B cell (primary cell): ENCODE data around the gene BYSL. TPM values are rescaled to one million over a fixed set of nuclear protein-coding genes. Genes with fewer than 3 reads are reported as not detected.

ENCODE experiments used
- ATAC-seq: fragments of 200-7000 bp; cut with Tn5 transposase; one replicate; pipeline ENCODE4 v1.10.0; 2021; ENCODE audit warnings: low read depth, mild to moderate bottlenecking, moderate number of reproducible peaks, moderate library complexity
- CTCF ChIA-PET: fragments of 350-600 bp; sonication (Branson Sonifier 250); formaldehyde crosslinking; loops from one replicate; lab custom pipeline; 2021; ENCODE audit warnings: antibody characterized with exemption, inconsistent platforms; lab: Charles Lee
- POLR2A ChIA-PET: fragments of 350-600 bp; sonication (Branson Sonifier 250); formaldehyde crosslinking; loops from one replicate; lab custom pipeline; 2021; ENCODE audit warnings: antibody characterized with exemption; lab: Charles Lee
- DNase-seq: peaks from one replicate; pipeline ENCODE4 v3.0.0; 2013
- H2AFZ ChIP-seq: 2 replicates; pipeline ENCODE4 v1.6.1; 2012; ENCODE audit warnings: mild to moderate bottlenecking, low read depth, low read length; ENCODE audit not compliant: insufficient read depth, poor library complexity, severe bottlenecking
- H3K27ac ChIP-seq, 2 donors: 1 replicate in 1 of 2; 2 replicates in 1 of 2; pipeline ENCODE4 v1.5.1; 2012 to 2013; ENCODE audit warnings: low read length in 2 of 2, mild to moderate bottlenecking in 2 of 2, moderate library complexity in 1 of 2
- H3K27me3 ChIP-seq, 4 experiments: fragments of 200-600 bp in 1 of 4; sonication (generic) in 1 of 4; replicated peaks in 1 of 4; 1 replicate in 2 of 4; 2 replicates in 2 of 4; pipeline versions ENCODE4 v1.6.1 to v1.7.0; 2013 to 2016; ENCODE audit warnings: low read length in 3 of 4, mild to moderate bottlenecking in 2 of 4, mixed read lengths in 1 of 4, moderate library complexity in 1 of 4; ENCODE audit not compliant: insufficient read depth in 4 of 4, control insufficient read depth in 3 of 4; ENCODE audit errors: control extremely low read depth in 1 of 4
- H3K36me3 ChIP-seq, 2 experiments: replicated peaks in 1 of 2; 1 replicate in 1 of 2; 2 replicates in 1 of 2; pipeline versions ENCODE4 v1.6.1 to v1.7.1; 2013; ENCODE audit warnings: low read length in 1 of 2; ENCODE audit not compliant: insufficient read depth in 2 of 2, control insufficient read depth in 1 of 2; ENCODE audit errors: control extremely low read depth in 1 of 2, extremely low read depth in 1 of 2
- H3K4me1 ChIP-seq, 2 donors: fragments of 200-600 bp in 1 of 2; sonication (generic) in 1 of 2; 1 replicate in 1 of 2; 2 replicates in 1 of 2; pipeline versions ENCODE4 v1.5.1 to v1.6.1; 2013 to 2017; ENCODE audit warnings: low read length in 2 of 2; ENCODE audit not compliant: control insufficient read depth in 2 of 2, insufficient read depth in 2 of 2
- H3K4me2 ChIP-seq: replicated peaks from 2 replicates; pipeline ENCODE3; 2012; ENCODE audit warnings: mild to moderate bottlenecking, low read depth, low read length; ENCODE audit not compliant: poor library complexity, severe bottlenecking
- H3K4me3 ChIP-seq, 5 experiments: fragments of 200-600 bp in 1 of 5; sonication (generic) in 1 of 5; 1 replicate in 3 of 5; 2 replicates in 2 of 5; pipeline versions ENCODE4 v1.5.1 to v1.7.0; 2011 to 2016; ENCODE audit warnings: low read length in 4 of 5, mild to moderate bottlenecking in 4 of 5, low read depth in 2 of 5, control low read depth in 1 of 5, moderate library complexity in 1 of 5; ENCODE audit not compliant: insufficient read depth in 1 of 5; ENCODE audit errors: control extremely low read depth in 1 of 5, extremely low read depth in 1 of 5
- H3K79me2 ChIP-seq: fragments of 200-600 bp; sonication (generic); one replicate; pipeline ENCODE4 v1.6.0; 2016; ENCODE audit warnings: low read length; ENCODE audit not compliant: control insufficient read depth, insufficient read depth
- H3K9ac ChIP-seq: fragments of 200-600 bp; sonication (generic); 2 replicates; pipeline ENCODE4 v1.6.1; 2017; ENCODE audit warnings: mild to moderate bottlenecking, low read length, moderate library complexity
- H3K9me3 ChIP-seq, 3 donors: one replicate each; pipeline versions ENCODE4 v1.6.1 to v1.7.1; 2013; ENCODE audit warnings: low read length in 2 of 3; ENCODE audit not compliant: control insufficient read depth in 2 of 3, insufficient read depth in 1 of 3; ENCODE audit errors: control extremely low read depth in 1 of 3
- H4K20me1 ChIP-seq: 2 replicates; pipeline ENCODE4 v1.6.0; 2012; ENCODE audit warnings: mild to moderate bottlenecking, low read length; ENCODE audit not compliant: insufficient read depth, control insufficient read depth, poor library complexity, severe bottlenecking
- H3K27ac Mint-ChIP-seq: one replicate; pipeline ENCODE4 v1.8.0; 2021; ENCODE audit warnings: mixed read lengths
- H3K27me3 Mint-ChIP-seq: one replicate; pipeline ENCODE4 v1.8.0; 2021; ENCODE audit warnings: mixed read lengths
- H3K4me1 Mint-ChIP-seq: one replicate; pipeline ENCODE4 v1.8.0; 2021; ENCODE audit warnings: mixed read lengths
- H3K4me3 Mint-ChIP-seq: one replicate; pipeline ENCODE4 v1.8.0; 2021; ENCODE audit warnings: mixed read lengths
- H3K9me3 Mint-ChIP-seq: one replicate; pipeline ENCODE4 v1.8.0; 2022; ENCODE audit warnings: mixed read lengths; ENCODE audit not compliant: insufficient read depth
- EZH2 ChIP-seq: IDR thresholded peaks from 2 replicates; pipeline ENCODE4 v1.6.1; 2012; ENCODE audit warnings: borderline replicate concordance, low read depth, mild to moderate bottlenecking, moderate library complexity, low read length; ENCODE audit not compliant: insufficient read depth, poor library complexity, severe bottlenecking
- WGBS: methylation state at CpG from one replicate; pipeline ENCODE4 v1.1.5; 2013; ENCODE audit warnings: missing lambda C conversion rate; ENCODE audit not compliant: insufficient coverage; 5-methylcytosine and 5-hydroxymethylcytosine counted together
- intact Hi-C: fragments of 100-400 bp; cut with micrococcal nuclease; formaldehyde crosslinking; loops from one replicate; pipeline ENCODE4 v1.10.0; 2022
- polyA minus RNA-seq: library from RNA; depleted of rRNA, polyadenylated mRNA; stranded (reverse); fragments of >200 nt; gene quantifications from 2 replicates; pipeline ENCODE4 v1.2.3, GENCODE V29; 2012
- polyA plus RNA-seq: library from polyadenylated mRNA; depleted of rRNA; stranded (reverse); fragments of >200 nt; gene quantifications from 2 replicates; pipeline ENCODE4 v1.2.3, GENCODE V29; 2012
- total RNA-seq, 2 donors: library from RNA; stranded (reverse); fragments of 120-200 nt in 1 of 2; gene quantifications; 1 replicate in 1 of 2; 2 replicates in 1 of 2; pipeline versions ENCODE4 v1.2.3 to v1.2.4, GENCODE V29; 2013 to 2022
- TF ChIP-seq, protein P1 (sequence below): fragments of 200-600 bp; IDR thresholded peaks from one replicate; pipeline ENCODE4 v1.8.0; 2022; ENCODE audit warnings: antibody characterized with exemption, mild to moderate bottlenecking

Gene BYSL, protein sequence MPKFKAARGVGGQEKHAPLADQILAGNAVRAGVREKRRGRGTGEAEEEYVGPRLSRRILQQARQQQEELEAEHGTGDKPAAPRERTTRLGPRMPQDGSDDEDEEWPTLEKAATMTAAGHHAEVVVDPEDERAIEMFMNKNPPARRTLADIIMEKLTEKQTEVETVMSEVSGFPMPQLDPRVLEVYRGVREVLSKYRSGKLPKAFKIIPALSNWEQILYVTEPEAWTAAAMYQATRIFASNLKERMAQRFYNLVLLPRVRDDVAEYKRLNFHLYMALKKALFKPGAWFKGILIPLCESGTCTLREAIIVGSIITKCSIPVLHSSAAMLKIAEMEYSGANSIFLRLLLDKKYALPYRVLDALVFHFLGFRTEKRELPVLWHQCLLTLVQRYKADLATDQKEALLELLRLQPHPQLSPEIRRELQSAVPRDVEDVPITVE
- 10.5 and 11.1 TPM in 2 replicates for total RNA-seq
- total RNA-seq (2013), result 4.9 TPM
- polyA plus RNA-seq, result 5.8 and 6.0 TPM in 2 replicates
- polyA minus RNA-seq, result 3.0 and 7.7 TPM in 2 replicates

DNA sequence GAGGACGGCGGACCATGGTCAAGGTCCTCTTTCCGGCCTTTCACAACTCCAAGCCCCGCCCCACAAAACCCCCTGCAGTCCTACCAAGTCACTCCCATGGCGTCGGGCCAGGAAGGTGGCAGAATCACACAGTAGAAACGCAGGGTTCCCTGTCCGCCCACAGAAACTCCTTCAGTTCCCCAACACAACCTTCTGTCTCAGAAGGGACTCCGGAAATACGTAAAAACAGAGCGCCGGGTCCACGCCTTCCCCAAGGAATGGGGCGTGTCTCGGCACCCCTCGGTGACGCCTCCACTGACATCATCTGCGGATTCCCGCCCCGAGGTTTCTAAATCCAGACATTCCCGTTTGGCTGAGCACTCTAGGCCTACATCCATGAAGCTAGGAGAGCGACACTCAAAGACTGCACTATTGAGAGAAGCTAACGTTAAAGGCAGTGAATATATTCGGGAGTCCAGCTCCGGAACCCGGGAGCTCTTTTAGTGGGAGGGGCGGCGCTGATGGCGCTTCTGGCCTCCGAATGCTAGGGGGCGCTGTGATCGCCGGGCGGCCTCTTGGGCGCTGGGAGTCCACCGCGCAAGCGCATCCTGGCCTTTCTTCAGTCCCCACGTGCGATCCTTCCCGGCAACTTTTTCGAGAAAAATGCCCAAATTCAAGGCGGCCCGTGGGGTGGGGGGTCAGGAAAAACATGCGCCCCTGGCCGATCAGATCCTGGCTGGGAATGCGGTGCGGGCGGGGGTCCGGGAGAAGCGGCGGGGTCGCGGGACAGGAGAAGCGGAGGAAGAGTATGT lies at the start of gene BYSL, which contains the start of gene MED20:
BYSL (plus strand) TSS at position 579 of the 791 bp plus-strand sequence; CDS start at position 643, 64 bp downstream.
MED20 (minus strand) TSS at position 219 of the 791 bp plus-strand sequence; CDS start at position 98, 121 bp downstream.
- CTCF ChIA-PET, result interaction anchor here (0.7 to 8.7 kb wide), 24 partner anchors 9 to 215 kb away, joined by 3 to 128 read pairs (median 6); partner anchors contain the start of genes CCND3, TAF8, TOMM6 and USP49
- H3K9ac ChIP-seq, result peak within 1 kb of the TSS; percentile 96
- peaks cover 3% of the 10 kb centered on the region for H4K20me1 ChIP-seq
- H3K4me3 ChIP-seq, result peak within 1 kb of the TSS; percentile 67 to 99 (median 97)
- peaks cover 26 to 29% of the 10 kb centered on the region in 2 donors for H3K4me1 ChIP-seq
- Mint-ChIP-seq H3K9me3 (no peaks in the 10 kb centered on the region), H3K4me1 (peaks cover 47% of the 10 kb centered on the region), H3K4me3 (peak within 1 kb of the TSS; percentile 98), H3K27me3 (no peaks in the 10 kb centered on the region), H3K27ac (peak within 1 kb of the TSS; percentile 98)
- no peaks in the 10 kb centered on the region for H3K27me3 ChIP-seq
- H3K27ac ChIP-seq, result peak within 1 kb of the TSS; percentile 91 to 96
- WGBS, result under 1% methylated on average over 55 of the region's 55 CpGs
- POLR2A ChIA-PET, result interaction anchor here (0.5 to 1.7 kb wide), 11 partner anchors 19 to 861 kb away, joined by 3 to 13 read pairs (median 4); partner anchors contain the start of genes BICRAL, TAF8 and TOMM6
- peaks cover 81% of the 10 kb centered on the region for H3K79me2 ChIP-seq
- intact Hi-C loops, result loop anchor here (1.0 to 2.0 kb wide), 9 partner anchors 20 to 1138 kb away; partner anchors contain the start of genes CCND3, KLC4, MRPL2 and NFYA
- TF ChIP-seq, protein P1, sequence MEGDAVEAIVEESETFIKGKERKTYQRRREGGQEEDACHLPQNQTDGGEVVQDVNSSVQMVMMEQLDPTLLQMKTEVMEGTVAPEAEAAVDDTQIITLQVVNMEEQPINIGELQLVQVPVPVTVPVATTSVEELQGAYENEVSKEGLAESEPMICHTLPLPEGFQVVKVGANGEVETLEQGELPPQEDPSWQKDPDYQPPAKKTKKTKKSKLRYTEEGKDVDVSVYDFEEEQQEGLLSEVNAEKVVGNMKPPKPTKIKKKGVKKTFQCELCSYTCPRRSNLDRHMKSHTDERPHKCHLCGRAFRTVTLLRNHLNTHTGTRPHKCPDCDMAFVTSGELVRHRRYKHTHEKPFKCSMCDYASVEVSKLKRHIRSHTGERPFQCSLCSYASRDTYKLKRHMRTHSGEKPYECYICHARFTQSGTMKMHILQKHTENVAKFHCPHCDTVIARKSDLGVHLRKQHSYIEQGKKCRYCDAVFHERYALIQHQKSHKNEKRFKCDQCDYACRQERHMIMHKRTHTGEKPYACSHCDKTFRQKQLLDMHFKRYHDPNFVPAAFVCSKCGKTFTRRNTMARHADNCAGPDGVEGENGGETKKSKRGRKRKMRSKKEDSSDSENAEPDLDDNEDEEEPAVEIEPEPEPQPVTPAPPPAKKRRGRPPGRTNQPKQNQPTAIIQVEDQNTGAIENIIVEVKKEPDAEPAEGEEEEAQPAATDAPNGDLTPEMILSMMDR, result peak; percentile 93
- no peak for TF ChIP-seq EZH2
- H3K9me3 ChIP-seq, result no peaks in the 10 kb centered on the region
- peaks cover 0 to 11% of the 10 kb centered on the region in 2 experiments for H3K36me3 ChIP-seq
- ATAC-seq (peak; percentile 93), DNase-seq (peak; percentile 98)
- H2AFZ ChIP-seq, result peak within 1 kb of the TSS; percentile 98
- peak within 1 kb of the TSS; percentile 93 for H3K4me2 ChIP-seq
